NCI-H82 treated with DMSO at 0.1 percent for 48 hours (cell line): ENCODE data around the gene RDX.
"Not testable (repeated sequence)": the region's sequence is repeated elsewhere in the genome, so short reads cannot be mapped to it uniquely, and the experiment has no call there.

Source experiments
- DNase-seq: peaks from one replicate; lab custom pipeline; 2025; ENCODE audit not compliant: unreplicated experiment; lab: John Stamatoyannopoulos, UW

Gene RDX

DNA sequence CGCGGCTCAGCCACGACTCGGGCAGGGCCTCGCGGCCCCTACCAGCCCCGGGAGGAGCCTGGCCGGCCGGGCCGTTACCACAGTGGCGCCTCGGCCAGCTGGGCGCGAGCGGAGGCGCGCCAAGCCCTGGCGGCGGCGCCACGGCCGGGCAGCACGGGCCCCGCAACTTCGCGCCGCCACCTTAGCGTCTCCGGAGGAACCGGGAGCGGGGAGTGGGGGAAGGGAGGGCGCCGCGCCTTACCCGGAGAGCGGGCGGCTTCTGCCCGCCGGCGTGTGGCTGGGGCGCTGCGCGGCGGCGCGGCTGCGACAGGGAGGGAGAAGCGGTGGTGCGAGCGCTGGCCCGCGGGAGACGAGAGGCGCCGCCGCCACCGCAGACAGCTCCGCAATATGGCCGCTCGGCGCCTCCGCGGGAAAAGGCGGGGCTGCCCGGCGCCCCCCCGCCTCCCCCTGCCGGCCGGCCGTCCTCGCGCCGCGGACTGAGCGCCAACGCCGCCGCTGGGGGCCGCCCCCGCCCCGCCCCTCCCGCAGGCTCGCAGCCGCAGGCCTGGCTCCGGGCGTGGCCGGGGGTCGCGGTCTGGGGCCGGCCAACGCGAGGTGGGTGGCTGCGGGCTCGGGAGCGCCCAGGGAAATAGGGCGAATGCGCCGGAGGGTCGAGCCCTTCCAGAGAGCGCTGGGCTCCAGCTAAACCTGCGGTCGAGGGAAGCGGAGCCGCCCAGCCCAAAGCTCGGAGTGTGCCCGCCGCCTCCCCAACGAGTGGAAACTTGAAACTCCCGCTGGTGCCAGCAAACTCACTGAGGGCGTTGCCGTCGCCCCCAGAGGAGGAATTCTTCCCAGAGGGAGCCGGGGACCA is at the start of gene RDX:
TSS of gene RDX (minus strand) at position 389 of the 850 bp plus-strand sequence. CDS start 16,922 bp downstream, outside the sequence.
- DNase-seq, result no peak

DNA sequence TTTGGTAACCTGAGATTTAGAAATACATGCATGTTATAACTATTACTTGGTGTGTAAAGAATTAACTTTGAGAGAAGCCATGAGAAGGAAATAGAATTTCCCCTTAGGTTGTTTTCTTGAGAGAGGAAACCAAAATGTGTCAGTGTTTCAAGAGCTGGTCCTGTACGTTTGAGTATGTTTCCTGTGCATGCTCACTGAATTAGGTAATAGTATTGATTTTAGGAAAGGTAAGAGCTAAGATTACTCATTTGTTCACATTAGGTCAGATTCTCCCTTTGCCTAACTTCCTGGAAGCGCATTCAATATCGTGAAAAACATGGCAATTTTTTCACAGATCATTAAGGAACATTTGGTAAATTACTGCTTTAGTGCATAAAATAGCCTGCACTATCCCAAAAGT is 49.3 kb upstream of the RDX start:
- no peak for DNase-seq

DNA sequence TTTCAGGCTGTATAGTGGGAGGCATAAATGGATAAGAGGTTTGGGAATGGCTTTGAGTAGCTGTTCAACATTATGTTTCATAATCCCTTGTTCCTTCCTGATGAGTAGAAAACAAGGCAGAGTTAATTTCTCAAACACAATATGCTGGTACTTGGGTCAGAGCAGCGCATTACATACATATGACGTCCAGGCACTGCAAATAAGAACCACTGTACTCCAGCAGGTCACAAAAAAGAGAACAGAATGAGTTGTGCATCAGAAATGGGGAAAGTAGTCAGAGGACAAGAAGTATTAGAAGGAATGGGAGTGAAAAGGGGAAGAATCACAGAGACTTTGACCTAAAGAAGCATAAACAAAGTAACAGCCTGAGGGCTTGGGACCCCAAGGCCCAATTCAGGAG is 44.0 kb upstream of the RDX start:
- no peak for DNase-seq

DNA sequence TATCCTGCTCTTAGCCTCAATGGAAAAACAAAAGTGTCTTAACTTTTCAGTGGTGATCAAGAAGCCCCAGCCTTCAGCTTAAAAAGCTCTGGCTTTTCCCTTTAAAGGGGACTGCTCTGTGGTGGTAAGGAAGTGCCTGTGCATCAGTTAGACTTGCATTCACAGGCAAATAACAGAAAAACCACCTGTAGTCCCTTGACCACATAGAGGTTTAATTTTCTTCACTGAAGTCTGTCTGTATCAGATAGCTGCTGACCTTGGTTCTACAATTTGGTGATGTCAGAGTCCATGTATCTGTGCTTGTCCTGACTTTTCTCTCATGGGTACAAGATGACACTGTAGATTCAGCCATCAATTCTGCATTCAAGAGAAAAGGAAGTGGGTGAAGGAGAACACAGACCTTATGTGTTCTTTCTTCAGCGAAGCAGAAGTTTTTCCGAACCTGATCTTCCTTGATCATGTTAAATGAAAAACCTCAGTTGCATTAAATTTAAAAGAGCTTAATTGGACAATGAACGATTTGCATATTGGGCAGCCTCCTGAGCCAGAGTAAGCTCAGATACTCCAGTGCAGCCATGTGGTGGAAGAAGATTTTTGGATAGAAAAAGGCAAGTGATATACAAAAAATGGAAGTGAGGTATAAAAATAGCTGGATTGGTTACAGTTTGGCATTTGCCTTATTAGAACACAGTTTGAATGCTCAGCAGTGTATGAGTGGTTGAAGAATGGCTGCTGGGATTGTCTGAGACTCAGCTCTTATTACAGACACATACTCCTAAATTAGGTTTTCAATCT is 43.2 kb upstream of the RDX start:
- no peak for DNase-seq

DNA sequence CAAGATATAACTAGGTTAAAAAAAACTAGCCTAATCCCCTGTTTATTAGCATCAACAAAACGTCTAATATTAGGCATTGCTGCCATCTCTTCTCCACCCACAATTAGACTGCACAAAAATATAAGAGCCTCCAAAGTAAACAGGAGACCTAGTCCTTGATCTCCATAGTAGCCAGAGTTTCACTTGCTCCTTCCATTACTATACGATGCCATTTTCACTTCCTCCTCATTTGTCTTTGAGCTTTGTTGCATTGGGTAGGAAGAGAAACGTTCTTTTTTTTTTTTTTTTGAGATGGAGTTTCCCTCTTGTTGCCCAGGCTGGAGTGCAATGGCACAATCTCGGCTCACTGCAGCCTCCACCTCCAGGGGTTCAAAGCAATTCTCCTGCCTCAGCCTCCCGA is 42.3 kb upstream of the RDX start:
- DNase-seq, result no peak

DNA sequence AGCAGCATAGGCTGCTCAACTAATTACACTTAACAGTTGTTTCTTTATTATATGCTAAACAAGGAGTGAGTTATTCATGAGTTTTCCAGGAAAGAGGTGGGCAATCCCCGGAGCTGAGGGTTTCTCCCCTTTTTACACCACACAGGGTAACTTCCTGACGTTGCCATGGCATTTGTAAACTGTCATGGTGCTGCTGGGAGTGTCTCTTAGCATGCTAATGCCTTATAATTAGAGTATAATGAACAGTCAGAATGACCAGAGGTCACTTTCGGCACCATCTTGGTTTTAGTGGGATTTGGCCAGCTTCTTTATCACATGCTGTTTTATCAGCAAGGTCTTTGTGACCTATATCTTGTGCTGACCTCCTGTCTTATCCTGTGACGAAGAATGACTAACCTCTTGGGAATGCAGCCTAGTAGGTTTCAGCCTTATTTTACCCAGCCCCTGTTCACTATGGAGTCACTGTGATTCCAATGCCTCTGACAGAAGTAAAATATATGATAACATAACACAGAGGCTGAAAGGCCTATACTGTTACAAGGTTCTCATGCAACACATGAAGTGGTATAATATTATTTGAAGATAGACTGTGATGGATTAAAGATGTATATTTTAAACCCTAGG is 41.3 kb upstream of the RDX start:
- DNase-seq, result no peak

DNA sequence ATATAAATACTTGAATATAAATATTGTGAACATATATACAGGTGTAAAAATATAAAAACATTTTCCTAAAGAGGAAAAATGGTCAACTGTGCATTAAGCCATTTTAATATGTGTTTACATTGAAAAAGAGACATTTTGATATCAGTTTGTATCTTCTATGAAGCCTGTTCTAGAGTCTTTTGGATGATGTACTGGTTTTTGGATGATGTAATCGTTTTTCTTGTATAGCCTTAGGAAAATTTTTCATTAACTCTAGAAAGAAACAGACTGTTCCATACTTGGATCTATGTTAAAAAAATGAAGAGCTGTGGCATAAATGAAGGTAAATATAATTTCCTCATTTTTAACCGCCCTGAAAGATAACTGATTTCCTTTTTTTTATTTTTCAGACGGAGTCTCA is 39.6 kb upstream of the RDX start:
- DNase-seq, result no peak

DNA sequence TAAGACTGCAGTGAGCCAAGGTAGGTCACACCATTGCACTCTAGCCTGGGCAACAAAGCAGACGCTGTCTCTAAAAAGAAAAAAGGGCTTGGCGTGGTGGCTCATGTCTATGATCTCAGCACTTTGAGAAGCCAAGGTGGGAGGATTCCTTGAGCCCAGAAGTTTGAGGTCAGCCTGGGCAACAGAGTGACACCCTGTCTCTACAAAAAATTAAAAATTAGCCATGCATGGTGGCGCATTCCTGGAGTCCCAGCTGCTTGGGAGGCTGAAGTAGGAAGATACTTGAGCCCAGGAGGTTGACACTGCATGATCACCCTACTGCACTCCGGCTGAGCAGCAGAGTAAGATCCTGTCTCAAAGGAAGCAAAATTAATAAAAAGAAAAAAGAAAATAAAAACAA is 38.9 kb upstream of the RDX start:
- DNase-seq, result no peak

DNA sequence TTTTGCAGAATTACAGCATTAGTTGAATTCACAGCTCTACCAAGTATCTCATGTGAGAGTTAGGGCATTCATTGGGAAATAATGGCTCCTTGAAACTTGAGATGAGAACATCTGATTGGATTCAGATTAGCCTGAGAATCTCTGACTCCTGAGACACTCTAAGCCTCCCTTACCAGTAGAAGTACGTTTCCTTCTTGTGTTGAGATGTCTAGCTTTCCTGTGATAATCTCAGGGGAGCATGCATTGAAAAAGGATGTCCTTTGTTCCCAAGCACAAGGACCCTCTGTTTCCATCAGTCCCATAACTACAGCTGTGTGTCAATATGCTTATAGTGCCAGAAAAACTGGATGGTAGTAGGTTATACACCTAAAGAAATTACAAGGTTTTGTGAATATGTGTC is 35.2 kb upstream of the RDX start:
- DNase-seq, result no peak

DNA sequence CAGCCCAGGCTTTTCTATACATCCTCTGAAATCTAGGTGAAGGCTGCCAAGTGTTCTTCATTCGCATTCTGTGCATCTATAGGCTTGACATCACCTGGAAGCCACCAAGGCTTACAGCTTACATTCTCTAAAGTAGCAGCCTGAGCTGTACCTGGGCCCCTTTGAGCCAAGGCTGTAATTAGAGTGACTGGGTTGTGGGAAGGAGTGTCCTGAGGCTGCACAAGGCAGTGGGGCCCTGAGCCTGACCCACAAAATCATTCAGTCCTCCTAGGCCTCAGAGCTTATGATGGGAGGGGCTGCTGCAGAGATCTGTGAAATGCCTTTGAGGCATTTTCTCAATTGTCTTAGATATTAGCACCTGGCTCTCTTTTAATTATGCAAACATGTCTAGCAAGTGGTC is 33.0 kb upstream of the RDX start:
- DNase-seq, result no peak

DNA sequence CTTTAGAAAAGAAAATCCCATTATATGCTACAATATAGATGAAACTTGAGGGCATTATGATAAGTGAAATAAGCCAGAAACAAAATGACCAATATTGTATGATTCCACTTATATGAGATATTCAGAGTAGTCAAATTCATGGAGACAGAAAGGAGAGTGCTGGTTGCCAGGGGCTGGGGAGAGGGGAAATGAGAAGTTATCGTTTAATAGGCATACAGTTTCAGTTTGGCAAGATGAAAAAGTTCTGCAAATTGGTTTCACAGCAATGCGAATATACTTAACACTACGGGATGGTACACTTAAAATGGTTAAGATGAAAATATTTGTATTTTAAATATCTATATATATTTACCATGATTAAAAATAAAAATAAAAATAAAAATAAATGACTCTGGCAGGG is 31.1 kb upstream of the RDX start:
- DNase-seq, result no peak

DNA sequence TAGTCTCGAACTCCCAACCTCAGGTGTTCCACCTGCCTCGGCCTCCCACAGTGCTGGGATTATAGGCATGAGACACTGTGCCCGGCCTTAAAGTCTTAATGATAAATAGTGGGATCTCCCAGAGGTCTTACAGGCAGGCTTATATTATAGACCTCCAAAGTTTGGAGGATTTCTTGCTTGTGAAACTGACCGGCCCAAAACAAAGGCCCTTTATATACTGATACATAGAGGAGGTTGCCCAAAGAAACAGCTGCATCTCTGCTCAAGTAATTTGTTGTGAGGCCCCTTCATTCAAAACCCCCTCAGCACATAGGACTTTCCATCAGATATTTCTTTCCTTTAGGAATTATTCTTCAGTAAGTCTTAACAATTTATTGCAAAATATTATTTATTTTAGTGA is 27.4 kb upstream of the RDX start:
- no peak for DNase-seq

DNA sequence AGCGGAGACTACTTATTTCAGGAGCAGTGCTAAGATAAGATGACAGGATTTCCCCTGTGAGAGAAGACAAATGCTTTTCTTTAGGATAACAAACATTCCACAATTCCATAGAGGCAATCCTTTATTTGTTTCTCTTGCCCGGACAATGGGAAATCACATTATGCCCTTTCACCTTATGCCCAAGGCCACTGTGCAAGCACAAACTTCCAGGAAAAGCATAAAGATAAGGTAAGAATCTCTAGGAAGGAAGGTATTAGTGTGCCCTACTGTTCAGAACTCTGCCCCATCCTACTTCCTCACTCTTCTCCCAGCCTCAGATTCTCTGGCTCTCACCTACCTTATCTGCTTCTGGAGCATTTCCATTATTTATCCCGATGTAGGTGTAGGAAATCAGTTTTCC is 23.1 kb upstream of the RDX start:
- no peak for DNase-seq

DNA sequence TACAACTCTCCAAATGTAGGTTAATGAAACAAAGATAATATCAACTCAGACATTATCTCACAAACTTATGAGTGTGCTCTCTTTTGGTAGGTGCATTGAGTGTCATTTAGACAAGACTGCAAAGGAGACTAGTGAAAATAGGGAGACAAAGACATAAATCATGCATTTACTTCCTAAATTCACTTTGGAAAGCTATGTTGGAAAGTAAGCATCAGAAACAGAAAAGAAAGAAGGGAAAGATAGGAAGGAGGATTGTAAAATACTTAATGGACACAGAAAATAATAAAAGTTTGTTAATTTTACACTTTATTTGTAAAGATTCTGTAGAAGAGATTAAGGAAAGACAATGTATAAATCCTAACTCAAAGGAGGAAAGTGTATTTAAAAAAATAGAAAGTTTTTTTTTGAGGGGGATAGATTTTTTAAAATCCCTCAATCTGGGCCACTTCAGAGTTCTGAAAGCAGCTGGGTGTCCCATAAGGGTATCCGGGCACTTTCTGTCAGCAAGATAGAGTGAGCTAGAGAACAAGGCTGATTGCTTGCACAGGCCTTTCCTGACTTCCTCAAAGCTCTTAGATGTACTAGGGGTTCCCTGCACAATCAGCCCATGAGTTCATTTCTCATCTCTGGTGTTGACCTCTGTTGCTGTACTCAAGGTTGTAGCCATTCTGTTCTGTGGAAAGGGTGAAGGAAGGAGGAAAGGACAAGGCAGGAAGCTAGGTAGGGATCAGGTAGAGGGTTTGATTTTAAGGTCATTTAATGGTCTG is 22.4 kb upstream of the RDX start:
- DNase-seq, result no peak

DNA sequence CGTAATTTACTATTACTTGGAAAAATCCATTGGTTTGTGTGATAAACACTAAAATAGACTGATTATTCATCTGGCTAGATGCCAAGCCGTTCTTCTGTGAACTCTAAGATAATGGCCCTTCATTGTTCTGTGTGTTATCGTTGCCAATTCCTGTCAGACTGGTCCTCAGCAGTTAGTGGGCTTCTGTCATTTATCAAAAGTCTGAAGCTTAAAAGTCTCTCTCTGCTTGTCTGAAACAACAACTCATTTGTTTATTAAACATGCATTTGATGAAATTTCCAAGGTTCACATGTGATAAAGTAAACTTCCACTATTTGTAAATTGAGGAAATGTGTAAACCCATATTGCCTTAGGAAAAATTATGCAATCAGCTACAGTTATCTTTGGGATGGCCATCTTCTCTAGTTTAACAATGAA is 21.1 kb upstream of the RDX start:
- no peak for DNase-seq

DNA sequence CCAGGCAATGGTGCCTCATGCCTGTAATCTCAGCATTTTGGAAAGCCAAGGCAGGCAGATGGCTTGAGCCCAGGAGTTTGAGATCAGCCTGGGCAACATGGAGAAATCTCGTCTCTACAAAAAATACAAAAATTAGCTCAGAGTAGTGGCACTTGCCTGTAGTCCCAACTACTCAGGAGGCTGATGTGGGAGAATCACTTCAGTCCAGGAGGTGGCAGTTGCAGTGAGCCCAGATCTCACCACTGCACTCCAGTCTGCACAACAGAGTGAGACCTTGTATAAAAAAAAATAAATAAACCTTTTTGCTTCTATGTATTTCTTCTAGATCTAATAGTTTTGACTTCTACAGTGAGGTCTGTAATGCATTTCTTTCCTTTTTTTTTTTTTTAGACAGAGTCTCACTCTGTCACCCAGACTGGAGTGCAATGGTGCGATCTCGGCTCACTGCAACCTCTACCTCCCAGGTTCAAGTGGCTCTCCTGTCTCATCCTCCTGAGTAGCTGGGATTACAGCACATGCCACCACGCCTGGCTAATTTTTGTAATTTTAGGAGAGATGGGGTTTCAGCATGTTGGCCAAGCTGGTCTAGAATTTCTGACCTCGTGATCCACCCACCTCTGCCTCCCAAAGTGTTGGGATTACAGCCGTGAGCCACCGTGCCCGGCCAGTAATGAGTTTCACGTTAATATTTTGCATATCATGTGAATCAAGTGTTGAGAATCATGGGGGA is 18.1 kb upstream of the RDX start:
- DNase-seq, result no peak

DNA sequence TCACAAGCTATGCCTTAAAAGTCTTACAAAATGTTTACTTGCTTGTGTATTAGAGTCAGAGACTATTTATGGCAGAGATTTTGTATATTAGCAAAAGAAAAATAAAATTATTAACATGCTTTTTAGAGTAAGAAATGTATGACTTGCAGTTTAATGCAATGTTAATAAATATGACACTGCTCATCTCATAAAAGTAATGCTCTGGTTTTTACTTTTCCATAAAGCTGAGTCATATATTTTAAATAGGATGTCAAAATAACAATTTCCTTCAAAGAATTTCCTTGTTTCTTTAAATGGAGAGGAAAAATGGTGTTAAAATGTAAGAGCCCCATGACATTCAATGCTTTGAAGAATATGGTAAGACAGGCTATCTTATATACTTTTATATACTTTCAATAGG is 16.3 kb upstream of the RDX start:
- no peak for DNase-seq

DNA sequence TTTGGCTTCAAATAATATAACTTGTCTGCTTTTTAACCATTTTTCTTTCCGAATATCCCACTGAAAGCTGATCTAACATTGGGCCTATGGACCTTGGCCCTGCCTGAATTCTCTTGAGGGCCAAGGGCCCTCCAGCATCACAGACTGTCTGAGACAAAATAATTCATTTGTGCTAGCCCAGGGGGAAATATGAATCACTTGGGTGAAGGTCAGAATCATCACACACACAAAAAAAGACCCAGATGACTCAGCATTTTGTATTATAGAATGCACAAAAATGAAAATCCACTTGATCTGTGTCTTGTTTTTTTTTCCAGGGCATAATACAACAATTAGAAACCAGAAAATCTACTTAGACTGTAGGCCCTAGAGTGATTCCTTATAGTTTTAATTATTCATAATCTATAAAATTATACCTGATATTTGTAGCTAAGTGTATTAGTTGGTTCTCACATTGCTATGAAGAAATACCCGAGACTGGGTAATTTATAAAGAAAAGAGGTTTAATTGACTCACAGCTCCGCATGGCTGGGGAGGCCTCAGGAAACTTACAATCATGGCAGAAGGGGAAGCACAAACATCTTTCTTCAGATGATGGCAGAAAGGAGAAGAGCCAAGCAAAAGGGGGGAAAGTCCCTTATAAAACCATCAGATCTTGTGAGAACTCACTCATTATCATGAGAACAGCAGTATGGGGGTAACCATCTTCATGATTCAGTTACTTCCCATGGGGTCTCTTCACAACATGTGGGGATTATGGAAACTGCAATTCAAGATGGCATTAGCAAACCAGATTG is 15.6 kb upstream of the RDX start:
- DNase-seq, result no peak

DNA sequence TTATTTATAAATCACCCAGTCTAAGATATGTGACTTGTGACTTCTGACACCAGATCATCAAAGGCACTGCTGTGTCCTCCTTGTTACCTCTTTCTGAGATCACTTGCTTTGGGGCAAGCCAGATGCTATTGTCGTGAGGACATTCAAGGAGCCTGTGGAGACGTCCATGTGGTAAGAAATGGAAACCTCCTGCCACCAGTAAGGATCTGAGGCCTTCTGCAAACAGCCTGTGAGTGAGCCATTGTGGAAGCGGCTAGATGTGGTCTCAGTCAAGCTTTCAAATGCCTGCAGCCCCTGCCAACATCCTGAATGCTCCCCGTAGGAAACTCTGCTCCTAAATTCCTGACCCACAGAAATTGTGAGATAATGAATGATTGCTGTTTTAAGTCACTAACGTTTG is 11.7 kb upstream of the RDX start:
- no peak for DNase-seq

DNA sequence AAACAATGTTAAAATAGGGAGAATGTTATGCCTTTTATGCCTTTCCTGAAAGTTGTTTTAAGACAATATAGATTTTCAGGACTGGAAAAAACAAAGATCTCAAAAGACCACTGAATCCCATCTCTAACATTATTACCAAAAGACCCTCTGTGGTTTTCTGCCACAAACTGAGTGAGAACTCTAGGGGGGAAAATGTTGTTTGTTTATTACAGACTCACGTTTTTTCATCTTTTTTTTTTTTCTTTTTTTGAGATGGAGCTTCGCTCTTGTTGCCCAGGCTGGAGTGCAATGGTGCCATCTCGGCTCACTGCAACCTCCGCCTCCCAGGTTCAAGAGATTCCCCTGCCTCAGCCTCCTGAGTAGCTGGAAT is 9.6 kb upstream of the RDX start:
- DNase-seq, result not testable (repeated sequence)
